Fibroblast of skin of left biceps (primary cell): Measurements from ENCODE around the gene PHYHIPL.
"Not testable (repeated sequence)": the region's sequence is repeated elsewhere in the genome, so short reads cannot be mapped to it uniquely, and the experiment has no call there.

ENCODE experiments used
- DNase-seq, 2 experiments: peaks; one replicate each; pipeline ENCODE4 v3.0.0-alpha.2; 2013; ENCODE audit warnings: low read depth in 2 of 2

PHYHIPL gene

DNA sequence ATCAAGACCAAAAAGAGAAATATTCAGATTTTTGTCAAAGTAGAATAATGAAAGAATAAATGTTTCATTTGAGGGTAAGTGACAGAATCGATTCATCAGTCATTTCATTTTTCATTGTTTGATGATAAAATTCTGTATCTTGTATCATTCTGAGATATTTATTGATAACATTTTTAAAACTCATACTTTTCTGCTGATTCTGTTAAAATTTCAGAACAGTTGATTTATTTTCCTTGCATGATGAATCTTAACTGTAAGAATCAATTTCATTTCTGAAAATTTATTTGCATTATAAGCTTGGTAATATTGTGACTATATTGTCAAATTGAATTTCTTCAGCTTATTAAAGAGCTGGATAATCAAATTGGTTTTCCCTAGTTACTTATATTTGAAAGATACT lies 13.9 kb downstream of the PHYHIPL start:
- no peak for DNase-seq

DNA sequence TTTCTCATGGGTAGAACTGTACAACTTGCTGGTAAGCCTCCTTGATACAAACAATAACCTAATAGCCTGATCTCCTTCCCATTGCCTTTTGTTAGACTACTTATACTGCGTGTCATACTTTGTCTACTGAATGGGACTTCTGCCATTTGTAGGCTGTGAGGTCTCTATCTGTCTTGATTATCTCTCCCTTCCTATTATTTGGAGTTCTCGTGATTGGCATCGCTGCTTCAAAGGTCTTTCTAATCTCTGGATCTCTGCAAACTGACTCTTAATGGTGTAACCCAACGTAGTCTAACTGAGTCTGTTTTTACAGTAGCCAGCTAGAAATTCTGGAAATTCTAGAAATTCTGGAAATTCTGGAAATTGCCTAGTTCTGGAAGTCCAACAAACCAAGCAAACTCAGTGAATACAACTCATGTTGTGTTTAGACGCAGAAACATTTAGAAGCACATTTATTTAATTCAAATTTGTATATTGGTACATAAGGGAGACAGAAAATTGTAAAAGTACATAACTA lies 29.8 kb downstream of the PHYHIPL start:
- no peak for DNase-seq

DNA sequence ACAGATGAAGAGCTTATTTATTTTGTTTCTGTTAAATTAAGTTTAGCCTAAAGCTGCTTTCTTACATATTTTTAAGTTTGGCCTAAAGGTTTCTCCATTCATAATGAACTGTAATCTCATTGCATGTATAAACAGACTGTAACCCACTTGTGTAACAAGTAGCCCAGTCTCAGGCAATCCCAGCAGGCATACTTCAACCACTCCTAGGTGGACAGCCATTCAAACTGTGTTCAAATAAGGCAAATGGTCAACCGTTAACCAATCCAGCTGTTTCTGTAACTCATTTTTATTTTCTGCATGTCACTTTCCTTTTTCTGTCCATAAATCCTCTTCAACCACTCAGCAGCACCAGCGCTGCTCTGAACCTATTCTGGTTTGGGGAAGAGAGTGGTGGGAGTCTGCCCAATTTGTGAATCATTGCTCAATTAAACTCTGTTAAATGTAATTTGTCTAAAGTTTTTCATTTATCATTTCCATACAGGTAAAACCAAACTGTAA lies 35.9 kb downstream of the PHYHIPL start:
- DNase-seq, result no peak

DNA sequence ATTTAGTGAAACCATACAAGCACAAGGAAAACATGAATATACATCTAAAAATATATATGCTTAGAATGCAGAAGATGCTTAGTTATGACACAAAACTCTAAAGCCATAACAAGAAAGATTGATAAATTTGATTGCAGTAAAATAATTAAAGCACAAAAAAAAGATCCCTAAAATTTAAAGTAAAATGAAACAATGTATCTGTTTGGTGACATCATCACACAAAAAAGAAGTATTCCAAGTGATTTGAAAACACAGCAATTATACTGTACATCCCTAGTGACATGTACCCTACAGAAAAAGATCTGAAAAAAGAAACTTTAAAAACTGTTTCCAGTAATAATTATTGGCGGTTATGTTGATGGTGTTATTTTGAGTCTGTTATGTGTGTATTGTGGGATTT lies 37.7 kb downstream of the PHYHIPL start:
- DNase-seq, result no peak

DNA sequence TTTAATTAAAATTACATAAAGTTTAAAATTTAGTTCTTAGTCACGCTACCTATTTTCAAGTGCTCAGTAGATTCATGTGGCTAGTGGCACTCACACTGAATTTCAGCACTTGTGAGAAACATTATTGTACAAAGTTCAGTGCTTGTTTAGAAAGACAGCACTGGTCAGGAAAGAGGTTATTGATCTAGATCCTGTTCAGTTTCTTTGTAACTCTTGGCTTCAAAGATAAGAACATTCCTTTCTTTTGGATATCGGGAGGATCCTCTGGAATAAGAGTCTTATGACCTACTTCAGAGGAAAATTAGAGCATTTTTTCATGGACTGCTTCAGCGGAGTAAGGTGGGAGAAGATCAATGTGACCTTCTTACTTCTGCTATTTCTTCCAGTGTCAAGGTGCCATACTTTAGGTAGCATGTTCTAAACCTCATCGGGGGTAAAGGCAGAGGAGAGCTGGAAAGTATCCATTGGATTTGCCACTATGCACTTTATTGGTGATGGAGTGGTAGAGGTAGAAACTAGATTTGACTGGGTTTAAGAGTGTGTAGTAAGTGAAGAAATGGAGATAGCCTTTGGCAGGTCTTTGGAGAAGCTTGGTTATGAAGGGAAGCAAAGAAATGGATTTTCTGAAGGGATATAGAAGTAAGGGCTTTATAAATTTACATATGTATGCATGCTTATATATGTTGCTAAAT lies 39.9 kb downstream of the PHYHIPL start:
- no peak for DNase-seq

DNA sequence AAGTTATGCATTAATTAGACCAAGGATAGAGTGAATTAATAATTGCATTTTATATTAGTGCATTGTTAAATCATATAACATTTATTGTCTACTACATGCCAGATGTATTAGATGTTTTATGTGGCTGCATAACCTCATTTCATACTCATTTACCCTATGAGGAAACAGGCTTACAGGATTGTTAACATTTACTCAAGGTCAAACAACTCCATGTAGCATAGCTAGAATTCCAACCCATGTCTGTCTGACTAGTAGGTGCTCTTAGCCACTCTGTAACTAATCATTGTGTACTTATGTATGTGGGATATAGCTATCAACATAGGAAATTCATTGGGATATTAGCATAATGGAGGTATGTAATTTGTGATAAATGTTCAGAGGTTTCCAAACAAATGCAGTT lies 46.3 kb downstream of the PHYHIPL start:
- no peak for DNase-seq

DNA sequence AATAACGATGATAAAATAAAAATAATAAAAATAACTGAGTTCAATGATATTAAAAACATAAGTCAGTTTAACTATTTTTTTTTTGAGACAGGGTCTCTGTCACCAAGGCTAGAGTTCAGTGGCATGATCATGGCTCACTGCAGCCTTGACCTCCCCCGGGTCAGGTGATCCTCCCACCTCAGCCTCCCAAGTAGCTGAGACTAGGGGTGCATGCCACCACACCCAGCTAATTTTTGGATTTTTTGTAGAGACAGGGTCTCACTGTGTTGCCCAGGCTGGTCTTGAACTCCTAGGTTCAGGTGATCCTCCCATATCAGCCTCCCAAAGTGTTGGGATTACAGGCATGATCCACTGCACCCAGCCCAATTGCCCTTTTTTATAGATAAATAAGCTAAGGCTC lies 47.2 kb downstream of the PHYHIPL start:
- DNase-seq, result not testable (repeated sequence)

DNA sequence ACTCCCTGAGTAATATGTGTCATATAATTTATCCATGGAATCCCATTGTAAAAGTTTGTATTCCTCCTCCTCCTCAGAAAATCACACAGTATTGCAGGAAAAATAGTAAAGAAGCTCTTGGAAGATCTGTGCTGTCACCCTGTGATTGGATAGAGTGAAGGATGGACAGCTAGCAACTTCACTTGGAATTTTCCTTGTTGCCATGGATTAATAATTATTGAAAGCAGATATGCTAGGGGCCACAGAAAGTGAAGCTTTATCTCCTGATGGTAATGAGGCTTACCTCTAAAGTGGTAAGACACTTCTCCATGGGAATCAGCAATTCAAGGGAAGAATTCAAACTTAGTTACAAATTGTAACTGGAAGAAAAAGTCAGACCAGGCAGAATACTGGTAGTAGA lies 48.8 kb downstream of the PHYHIPL start:
- no peak for DNase-seq

DNA sequence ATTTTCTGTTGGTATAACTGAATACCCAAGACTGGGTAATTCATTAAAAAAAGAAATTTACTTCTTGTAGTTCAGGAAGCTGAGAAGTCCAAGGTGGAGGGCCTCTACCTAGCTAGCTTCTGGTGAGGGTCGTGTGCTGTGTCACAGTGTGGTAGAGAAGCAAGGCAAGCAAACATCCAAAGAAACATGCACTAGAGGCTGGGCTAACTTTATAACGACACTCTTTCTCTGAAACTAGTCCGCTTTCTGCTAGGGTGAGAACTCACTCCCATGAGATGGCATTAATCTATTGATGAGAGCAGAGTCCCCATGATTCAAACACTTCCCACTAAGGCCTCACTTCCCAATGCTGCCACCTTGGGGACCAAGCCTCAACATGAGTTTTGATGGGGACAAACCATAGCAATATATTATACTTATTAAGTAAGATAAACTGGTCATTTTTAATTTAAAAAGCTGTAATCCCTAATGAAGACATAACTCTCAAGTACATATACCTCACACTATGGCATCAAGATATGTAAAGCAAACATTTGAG lies 50.8 kb downstream of the PHYHIPL start:
- no peak for DNase-seq

DNA sequence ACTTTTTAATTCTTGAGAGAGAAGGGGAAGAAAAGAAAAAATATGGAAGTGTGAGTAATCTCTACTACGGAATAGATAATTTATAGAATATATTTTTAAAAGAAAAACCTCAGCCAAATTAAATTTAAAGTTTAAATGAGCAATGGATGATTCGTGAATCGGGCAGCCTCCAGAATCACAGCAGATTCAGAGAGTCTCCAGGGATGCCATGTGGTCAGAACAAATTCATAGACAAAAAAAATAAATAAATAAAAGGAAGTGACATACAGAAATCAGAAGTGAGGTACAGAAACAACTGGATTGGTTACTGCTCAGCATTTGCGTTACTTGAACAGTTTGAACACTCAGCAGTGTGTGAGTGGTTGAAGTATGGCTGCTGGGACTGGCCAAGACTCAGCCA lies 53.0 kb downstream of the PHYHIPL start:
- no peak for DNase-seq

DNA sequence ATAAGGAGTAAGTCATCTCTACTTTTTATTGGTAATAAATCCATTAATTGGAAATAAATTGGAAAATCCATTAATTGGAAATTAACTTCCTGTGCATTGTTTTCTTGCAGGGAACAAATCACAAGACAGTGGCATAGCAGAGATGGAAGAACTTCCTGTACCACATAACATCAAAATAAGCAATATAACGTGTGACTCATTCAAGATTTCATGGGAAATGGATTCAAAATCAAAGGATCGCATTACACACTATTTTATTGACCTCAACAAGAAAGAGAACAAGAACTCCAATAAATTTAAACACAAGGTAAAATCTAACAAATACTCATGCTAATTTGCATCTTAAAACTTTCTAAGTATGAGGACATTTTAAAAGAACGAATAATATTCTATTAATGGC lies 57.8 kb downstream of the PHYHIPL start:
- DNase-seq, result no peak

DNA sequence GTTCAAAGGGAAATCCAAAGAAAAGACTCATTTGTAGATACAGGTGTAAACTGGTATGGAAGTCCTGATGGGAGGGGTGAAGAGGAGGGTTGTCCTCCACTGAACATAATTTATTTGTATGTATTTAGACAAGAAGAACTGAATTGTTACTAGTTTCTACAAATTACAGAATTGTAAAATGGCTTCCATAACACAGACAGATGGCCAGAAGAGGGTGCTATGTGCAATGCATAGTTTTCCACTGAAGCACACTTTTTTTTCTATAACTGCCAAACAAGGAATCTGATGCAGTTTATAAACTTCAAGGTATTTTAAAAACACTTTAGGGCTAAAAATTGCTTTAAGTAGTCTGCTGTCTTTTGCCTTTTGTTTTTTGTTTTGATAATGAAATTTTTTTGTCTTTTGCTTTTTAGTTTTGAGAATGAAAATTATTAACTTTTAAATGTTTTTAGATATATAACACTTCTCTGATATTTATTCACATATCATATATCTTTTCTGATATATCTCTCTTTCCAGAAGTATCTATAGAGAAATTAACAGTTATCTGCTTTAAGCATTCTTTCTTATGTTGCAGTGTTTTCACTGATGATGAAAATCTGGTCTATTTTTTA lies 58.5 kb downstream of the PHYHIPL start:
- DNase-seq, result no peak

DNA sequence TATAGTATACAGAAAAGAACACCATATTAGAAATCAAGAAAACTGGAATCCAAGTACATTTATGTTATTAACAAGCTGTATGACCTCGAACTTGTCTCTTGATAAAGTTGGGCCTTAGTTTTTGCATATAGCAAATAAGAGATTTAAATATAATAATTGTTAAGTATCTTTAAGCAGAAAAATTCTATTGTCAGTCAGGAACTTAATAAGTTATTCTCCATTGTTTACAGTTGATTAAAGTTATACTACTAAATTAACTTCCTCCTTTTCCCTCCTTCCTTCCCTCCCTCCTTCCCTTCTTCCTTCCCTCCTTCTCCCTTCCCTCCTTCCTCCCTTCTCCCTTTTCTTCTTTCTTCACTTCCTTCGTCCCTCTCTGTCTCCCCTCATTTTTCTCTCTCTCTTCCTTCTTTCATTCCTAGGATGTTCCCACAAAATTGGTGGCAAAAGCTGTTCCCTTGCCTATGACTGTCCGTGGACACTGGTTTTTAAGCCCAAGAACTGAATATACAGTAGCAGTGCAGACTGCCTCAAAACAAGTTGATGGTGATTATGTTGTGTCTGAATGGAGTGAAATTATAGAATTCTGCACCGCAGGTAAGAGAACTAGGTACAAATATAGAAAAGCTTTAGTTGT lies 59.7 kb downstream of the PHYHIPL start:
- no peak for DNase-seq

DNA sequence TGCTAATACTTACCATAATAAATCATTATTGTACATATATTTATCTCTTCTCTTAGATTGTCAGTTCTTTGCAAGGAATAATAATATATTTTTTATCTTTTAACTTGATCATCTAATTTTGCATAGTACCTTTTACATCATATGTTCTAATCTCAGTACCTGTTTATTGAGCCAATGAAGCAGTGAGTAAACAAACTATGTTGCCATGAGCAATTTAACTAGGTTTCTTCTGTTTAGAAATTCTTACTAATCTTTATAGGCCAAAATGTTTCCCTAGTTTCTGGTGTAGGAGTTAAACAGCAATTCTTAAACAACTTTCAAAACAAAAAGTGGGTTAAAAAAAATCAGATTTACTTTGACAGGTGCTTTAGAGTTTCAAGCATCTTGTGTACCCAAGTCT lies 61.3 kb downstream of the PHYHIPL start:
- no peak for DNase-seq

DNA sequence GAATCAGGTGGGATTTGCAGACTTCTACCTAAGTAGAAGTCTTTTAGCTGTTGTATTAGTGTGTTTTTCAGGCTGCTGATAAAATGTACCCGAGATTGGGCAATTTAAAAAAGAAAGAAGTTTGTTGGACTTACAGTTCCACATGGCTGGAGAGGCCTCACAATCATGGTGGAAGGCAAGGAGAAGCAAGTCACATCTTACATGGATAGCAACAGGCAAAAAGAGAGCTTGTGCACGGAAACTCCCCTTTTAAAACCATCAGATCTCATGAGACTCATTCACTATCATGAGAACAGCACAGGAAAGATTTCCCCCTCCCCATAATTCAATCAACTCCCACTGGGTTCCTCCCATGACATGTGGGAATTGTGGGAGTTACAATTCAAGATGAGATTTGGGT lies 62.7 kb downstream of the PHYHIPL start:
- not testable (repeated sequence) for DNase-seq

DNA sequence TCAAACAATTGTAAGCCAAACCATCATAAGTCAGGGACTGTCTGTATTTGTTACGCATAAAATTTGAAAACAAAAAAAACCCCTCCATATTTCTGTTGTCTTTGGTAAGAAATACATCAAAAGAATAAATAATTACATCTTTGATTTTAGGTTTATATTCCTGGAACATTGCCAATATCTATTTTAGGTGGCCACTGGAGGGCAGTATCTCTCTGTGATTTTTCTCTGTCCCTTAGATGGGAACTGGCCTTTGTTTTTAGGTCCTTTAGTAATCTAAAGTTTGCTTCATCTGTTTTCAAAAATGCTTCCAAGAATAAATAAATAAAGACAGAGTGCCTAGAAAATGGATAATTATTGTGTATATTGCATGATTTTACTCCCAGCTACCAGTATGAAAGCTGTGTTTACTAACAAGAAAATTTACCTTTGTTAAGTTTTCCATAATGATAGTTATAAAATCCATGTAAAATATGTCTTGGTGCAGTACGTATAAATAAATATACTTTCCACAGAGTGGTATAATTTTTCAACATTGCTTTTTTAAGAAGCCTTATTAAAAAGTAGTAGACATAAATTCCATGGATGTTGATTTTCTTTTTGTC lies 64.2 kb downstream of the PHYHIPL start:
- peak; percentile 12 for DNase-seq

DNA sequence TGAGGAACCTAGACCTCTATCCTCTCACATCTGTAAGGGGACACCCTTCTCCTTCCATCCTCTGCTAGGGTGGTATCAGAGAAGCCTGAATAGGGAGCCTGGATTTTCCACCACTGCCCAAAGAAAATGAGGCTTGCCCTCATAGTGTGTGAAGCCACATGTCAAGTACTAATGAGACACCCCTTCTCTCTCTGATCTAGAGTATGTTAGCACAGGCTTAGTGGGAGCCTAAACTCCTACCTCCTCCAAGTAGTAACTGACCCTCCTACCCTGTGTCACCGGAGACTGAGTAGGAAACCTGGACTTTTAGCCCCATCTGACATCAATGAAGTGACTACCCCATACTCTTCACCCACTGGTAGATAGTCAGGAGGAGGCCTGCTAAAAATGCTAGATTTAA lies 65.6 kb downstream of the PHYHIPL start:
- no peak for DNase-seq

DNA sequence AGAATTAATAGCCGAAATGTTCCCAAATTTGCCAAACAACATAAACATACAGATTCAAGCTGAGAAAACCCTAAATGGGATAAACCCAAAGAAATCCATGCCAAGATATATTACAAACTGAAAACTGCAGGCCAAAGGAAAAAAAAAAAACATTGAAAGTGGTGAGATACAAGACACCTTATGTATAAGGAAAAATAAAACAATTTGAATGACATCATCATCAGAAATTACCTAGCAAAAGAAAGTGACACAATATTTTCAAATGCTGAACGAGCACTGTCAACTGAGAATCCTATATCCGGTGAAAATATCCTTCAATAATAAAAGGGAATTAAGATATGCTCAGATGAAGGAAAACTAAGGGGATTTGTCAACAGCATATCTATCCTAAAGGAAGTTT lies 66.5 kb downstream of the PHYHIPL start:
- DNase-seq, result no peak

DNA sequence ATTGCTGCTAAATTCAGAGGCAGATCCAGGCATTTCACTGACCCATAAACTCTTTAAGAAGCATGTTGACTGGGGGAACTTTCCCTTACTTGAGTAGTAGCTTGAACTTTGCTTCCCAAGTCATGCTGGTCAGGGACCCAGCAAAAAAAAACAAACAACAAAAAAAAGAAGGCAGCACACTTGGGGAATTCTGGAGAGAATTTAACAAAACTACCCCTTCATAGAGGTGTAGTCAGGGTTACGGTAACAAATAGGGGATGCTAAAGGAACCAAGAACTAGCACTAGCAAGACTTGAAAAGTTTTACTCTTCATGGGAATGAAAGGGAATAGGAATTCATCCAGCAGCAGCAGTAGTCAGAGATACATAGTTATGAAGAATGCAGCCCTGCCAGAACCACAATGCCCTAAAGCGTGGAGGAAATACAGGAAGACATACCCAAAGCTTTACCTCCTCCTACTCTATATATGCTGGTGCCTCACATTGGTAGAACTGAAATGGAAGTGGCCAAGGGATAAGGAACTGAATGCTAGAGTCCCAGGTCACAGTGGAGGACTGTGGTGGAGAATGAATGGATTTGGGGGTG lies 67.3 kb downstream of the PHYHIPL start:
- DNase-seq, result no peak

DNA sequence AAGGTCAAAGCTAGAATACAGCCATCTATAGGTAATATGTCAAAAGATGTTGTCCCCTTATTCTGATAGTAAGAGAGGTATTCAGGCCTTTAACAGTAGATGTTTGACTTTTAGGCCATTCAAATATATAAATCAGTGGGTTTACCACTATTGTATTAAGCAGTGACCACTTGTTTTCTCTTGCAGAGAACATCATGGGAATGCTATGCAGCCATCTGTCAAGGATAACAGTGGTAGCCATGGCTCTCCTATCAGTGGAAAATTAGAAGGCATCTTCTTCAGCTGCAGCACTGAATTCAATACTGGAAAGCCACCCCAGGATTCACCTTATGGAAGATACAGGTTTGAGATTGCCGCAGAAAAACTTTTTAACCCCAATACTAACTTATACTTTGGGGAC lies 68.4 kb downstream of the PHYHIPL start:
- DNase-seq, result no peak

DNA sequence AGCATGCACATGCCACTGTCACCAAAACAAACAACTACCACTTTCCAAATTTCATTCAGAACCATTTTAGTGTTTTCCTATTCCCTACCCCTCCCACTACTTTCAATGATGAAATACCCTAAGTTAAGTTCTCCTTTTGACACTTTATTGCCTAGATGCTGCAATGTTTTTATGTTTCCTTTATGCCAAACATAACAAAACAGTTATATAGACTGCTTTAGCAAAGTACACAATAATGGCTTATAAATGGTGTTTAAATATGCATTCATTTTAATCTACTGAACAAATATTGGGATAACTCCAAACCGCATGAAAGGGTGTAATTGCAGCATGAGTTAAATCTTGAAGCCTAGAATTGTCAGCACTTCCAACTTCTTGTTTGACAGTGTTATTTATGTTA lies 69.2 kb downstream of the PHYHIPL start:
- DNase-seq, result no peak

DNA sequence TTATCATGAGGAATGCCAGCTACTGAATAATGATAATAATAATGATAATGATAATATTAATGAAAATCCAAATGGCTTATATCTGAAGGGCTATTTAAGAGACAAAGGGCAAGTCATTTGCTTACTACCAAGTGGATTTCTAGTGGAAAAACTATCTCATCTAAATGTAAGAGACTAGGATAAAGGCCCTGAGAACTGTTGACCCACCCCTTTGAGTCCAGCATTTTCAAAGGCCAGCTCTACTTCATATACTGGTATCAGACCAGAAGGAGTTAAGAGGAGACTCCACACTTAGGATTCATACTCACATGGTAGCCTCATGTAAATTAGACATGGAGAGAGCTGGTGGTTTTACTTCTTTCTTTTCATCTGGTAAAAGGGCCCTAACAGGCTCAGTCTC lies 76.0 kb downstream of the PHYHIPL start:
- no peak for DNase-seq
